ENCODE measurements around the gene DYNLRB1.
"Not testable (repeated sequence)": the region's sequence is repeated elsewhere in the genome, so short reads cannot be mapped to it uniquely, and the experiment has no call there.

The DYNLRB1 gene

DNA sequence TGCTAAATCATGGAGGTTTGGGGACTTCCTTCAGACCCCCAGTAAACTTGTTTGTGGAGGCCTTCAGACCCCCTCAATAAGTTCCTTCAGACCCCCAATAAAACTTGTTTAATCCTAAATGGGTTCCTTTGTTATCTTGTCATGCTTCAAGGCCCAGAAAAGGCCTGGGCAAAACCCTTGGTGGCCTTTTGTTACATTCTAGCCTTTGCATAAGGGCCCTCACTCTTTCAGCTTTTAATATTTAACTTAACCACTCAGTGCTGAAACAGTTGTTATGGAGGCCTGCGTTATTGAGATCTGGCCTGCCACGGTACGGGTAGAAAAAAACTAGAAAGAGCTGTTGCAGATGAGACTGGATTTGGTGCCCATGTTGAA, 4.3 kb upstream of the DYNLRB1 start:
- DNase-seq (ENCODE audit: low read depth, low spot score) = no peak
- no peaks in the 10 kb centered on the region; the same call in 1 of the 2 replicates for H3K4me1 ChIP-seq (ENCODE audit: control insufficient read depth, insufficient read depth, low read length)
- no CpG with 5 or more reads among the region's 3 CpGs for WGBS (ENCODE audit: insufficient coverage, insufficient read length)
- H3K9me3 ChIP-seq (ENCODE audit: control insufficient read depth, insufficient read depth, low read length) = no peaks in the 10 kb centered on the region
- no peak overlapping the region for H3K4me3 ChIP-seq (ENCODE audit: low read length)
- H3K27ac ChIP-seq (ENCODE audit: low read length) = no peak overlapping the region
- no peaks in the 10 kb centered on the region for H3K36me3 ChIP-seq (ENCODE audit: control insufficient read depth, insufficient read depth, low read length)
- no peaks in the 10 kb centered on the region for H3K27me3 ChIP-seq (ENCODE audit: control insufficient read depth, insufficient read depth, low read length)

GRCh38 chr20:34512266-34512954, 3.8 kb upstream of the DYNLRB1 start:
- Histone ChIP-seq H3K4me3 (ENCODE audit: low read length) (no peak overlapping the region), H3K9me3 (ENCODE audit: control insufficient read depth, insufficient read depth, low read length) (no peaks in the 10 kb centered on the region), H3K27me3 (ENCODE audit: control insufficient read depth, insufficient read depth, low read length) (no peaks in the 10 kb centered on the region), H3K4me1 (ENCODE audit: control insufficient read depth, insufficient read depth, low read length) (no peaks in the 10 kb centered on the region; the same call in 1 of the 2 replicates), H3K27ac (ENCODE audit: low read length) (no peak overlapping the region), H3K36me3 (ENCODE audit: control insufficient read depth, insufficient read depth, low read length) (no peaks in the 10 kb centered on the region)
- no peak for DNase-seq (ENCODE audit: low read depth, low spot score)
- no CpG with 5 or more reads among the region's 4 CpGs for WGBS (ENCODE audit: insufficient coverage, insufficient read length)

DNA sequence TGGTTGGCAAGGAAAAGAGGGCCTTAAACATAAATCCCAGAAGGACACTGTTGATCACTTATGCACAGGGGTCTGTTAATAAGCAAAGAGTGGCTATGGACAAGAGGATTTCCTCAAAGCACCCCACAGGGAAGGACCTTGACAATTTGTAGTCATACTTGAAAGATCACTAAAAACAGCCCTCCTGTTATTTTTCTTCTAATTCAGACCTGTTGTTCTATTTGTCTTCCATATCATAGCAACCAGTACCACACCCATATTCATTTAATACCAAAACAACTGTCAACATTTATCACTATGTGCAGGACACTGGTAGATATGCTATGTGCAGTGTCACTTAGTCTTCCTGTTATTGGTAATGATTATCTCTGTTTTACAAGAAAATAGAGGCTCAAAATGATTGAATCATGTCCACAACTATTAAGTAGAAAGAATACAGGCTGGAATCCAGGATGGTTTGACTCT, 3.2 kb upstream of the DYNLRB1 start:
- Histone ChIP-seq H3K27me3 (ENCODE audit: control insufficient read depth, insufficient read depth, low read length) (no peaks in the 10 kb centered on the region), H3K27ac (ENCODE audit: low read length) (no peak overlapping the region), H3K9me3 (ENCODE audit: control insufficient read depth, insufficient read depth, low read length) (no peaks in the 10 kb centered on the region), H3K36me3 (ENCODE audit: control insufficient read depth, insufficient read depth, low read length) (no peaks in the 10 kb centered on the region), H3K4me1 (ENCODE audit: control insufficient read depth, insufficient read depth, low read length) (no peaks in the 10 kb centered on the region; the same call in 1 of the 2 replicates), H3K4me3 (ENCODE audit: low read length) (no peak overlapping the region)
- no peak for DNase-seq (ENCODE audit: low read depth, low spot score)

DNA sequence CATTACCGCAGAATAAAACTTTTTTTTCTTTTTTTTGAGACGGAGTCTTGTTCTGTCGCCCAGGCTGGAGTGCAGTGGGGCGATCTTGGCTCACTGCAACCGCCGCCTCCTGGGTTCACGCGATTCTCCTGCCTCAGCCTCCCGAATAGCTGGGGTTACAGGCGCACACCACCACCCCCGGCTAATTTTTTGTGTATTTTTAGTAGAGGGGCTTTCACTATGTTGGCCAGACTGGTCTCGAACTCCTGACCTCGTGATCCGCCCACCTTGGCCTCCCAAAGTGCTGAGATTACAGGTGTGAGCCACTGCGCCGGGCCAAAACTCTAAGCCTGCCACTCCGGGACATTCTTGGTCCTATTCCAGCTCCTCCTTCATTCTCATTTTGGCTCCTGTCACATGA, 2.2 kb upstream of the DYNLRB1 start:
- not testable (repeated sequence) for H3K4me3 ChIP-seq (ENCODE audit: low read length); DNase-seq (ENCODE audit: low read depth, low spot score); H3K9me3 ChIP-seq (ENCODE audit: control insufficient read depth, insufficient read depth, low read length); H3K36me3 ChIP-seq (ENCODE audit: control insufficient read depth, insufficient read depth, low read length); H3K4me1 ChIP-seq (ENCODE audit: control insufficient read depth, insufficient read depth, low read length); H3K27ac ChIP-seq (ENCODE audit: low read length); H3K27me3 ChIP-seq (ENCODE audit: control insufficient read depth, insufficient read depth, low read length)
- WGBS (ENCODE audit: insufficient coverage, insufficient read length) = no CpG with 5 or more reads among the region's 17 CpGs

- H3K4me1 ChIP-seq (ENCODE audit: control insufficient read depth, insufficient read depth, low read length) = no peaks in the 10 kb centered on the region; the same call in 1 of the 2 replicates
- WGBS (ENCODE audit: insufficient coverage, insufficient read length) = no CpG with 5 or more reads among the region's 19 CpGs
- H3K36me3 ChIP-seq (ENCODE audit: control insufficient read depth, insufficient read depth, low read length) = no peaks in the 10 kb centered on the region
- H3K4me3 ChIP-seq (ENCODE audit: low read length) = peak overlapping the region; percentile 46; the same call in 1 of the 2 replicates
- DNase-seq (ENCODE audit: low read depth, low spot score) = no peak
- H3K9me3 ChIP-seq (ENCODE audit: control insufficient read depth, insufficient read depth, low read length) = no peaks in the 10 kb centered on the region
- no peak overlapping the region for H3K27ac ChIP-seq (ENCODE audit: low read length)
- no peaks in the 10 kb centered on the region for H3K27me3 ChIP-seq (ENCODE audit: control insufficient read depth, insufficient read depth, low read length)
Observed at GRCh38 chr20:34514897-34515483, 1.2 kb upstream of the DYNLRB1 start.

DNA sequence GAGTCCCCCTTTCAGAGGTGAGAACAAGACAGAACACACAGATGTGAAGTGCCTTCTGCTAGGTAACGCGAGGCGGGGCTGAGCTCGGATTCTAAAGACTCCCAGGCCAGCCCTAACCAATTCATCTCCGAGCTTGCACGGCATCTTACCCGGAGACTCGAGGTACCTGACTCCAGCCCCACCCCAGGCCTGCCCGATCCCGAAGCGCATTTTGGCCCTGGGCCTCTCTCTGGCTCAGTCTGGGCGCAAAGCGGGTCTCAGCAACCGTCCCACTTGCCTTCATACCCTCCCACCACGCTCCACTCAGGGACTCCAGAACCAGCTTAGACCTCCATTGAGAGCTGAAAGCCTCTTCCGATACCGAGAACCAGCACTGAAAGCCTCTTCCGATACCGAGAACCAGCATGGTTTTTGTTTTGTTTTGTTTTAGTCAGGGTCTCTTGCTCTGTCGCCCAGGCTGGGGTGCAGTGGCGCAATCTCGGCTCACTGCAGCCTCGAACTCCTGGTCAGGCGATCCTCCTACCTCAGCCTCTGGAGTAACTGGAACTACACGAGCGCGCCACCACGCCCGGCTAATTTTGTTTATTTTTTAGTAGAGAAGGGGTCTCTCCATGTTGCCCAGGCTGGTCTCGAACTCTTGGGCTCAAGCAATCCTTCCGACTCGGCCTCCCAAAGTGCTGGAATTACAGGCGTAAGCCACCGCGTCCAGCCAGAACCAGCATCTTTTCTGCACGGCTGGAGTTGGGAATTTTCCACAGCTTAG, 557 bp upstream of the DYNLRB1 start:
- no peak overlapping the region for H3K27ac ChIP-seq (ENCODE audit: low read length)
- peak; percentile 70 for DNase-seq (ENCODE audit: low read depth, low spot score)
- no peaks in the 10 kb centered on the region for H3K9me3 ChIP-seq (ENCODE audit: control insufficient read depth, insufficient read depth, low read length)
- no peaks in the 10 kb centered on the region; the same call in 1 of the 2 replicates for H3K4me1 ChIP-seq (ENCODE audit: control insufficient read depth, insufficient read depth, low read length)
- no CpG with 5 or more reads among the region's 36 CpGs for WGBS (ENCODE audit: insufficient coverage, insufficient read length)
- H3K36me3 ChIP-seq (ENCODE audit: control insufficient read depth, insufficient read depth, low read length) = no peaks in the 10 kb centered on the region
- peak overlapping the region; percentile 46; the same call in 1 of the 2 replicates for H3K4me3 ChIP-seq (ENCODE audit: low read length)
- H3K27me3 ChIP-seq (ENCODE audit: control insufficient read depth, insufficient read depth, low read length) = no peaks in the 10 kb centered on the region

DNA sequence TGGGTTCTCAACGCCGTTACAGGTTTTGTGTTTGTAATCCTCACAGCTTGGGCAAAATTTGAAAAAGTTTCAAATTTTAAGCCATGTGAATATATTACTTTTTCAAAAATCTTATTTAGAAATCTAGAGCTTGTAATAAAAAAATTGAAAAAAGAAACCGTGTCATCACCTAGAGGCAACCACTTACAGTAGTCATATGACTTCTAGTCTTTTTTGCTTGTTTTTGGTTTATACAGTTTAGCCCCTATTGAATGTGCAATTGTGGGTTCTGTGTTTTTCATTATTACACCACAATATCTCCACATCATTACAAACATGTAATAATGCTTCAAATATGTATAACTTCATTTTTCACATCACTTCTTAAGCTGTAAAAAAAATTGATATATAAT, 888 bp downstream of the DYNLRB1 start:
- Histone ChIP-seq H3K36me3 (ENCODE audit: control insufficient read depth, insufficient read depth, low read length) (no peaks in the 10 kb centered on the region), H3K4me3 (ENCODE audit: low read length) (peak overlapping the region; percentile 46; the same call in 1 of the 2 replicates), H3K27ac (ENCODE audit: low read length) (no peak overlapping the region), H3K9me3 (ENCODE audit: control insufficient read depth, insufficient read depth, low read length) (no peaks in the 10 kb centered on the region), H3K4me1 (ENCODE audit: control insufficient read depth, insufficient read depth, low read length) (no peaks in the 10 kb centered on the region; the same call in 1 of the 2 replicates), H3K27me3 (ENCODE audit: control insufficient read depth, insufficient read depth, low read length) (no peaks in the 10 kb centered on the region)
- DNase-seq (ENCODE audit: low read depth, low spot score) = no peak
- WGBS (ENCODE audit: insufficient coverage, insufficient read length) = no CpG with 5 or more reads among the region's 3 CpGs

DNA sequence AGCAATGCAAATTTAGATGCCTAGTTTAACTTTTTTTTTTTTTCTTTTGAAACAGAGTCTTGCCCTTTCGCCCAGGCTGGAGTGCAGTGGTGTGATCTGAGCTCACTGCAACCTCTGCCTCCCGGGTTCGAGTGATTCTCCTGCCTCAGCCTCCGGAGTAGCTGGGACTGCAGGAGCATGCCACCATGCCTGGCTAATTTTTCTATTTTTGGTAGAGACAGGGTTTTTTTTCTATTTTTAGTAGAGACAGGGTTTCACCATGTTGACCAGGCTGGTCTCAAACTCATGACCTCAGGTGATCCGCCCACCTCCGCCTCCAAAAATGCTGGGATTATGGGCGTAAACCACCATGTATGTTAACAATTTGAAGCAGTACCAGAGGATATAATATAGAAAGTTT, 2.6 kb downstream of the DYNLRB1 start:
- not testable (repeated sequence) for DNase-seq (ENCODE audit: low read depth, low spot score)
- no CpG with 5 or more reads among the region's 7 CpGs for WGBS (ENCODE audit: insufficient coverage, insufficient read length)

GRCh38 chr20:34519841-34520240, 3.6 kb downstream of the DYNLRB1 start:
- not testable (repeated sequence) for H3K9me3 ChIP-seq (ENCODE audit: control insufficient read depth, insufficient read depth, low read length); H3K4me3 ChIP-seq (ENCODE audit: low read length); H3K4me1 ChIP-seq (ENCODE audit: control insufficient read depth, insufficient read depth, low read length); DNase-seq (ENCODE audit: low read depth, low spot score); H3K27ac ChIP-seq (ENCODE audit: low read length); H3K36me3 ChIP-seq (ENCODE audit: control insufficient read depth, insufficient read depth, low read length); H3K27me3 ChIP-seq (ENCODE audit: control insufficient read depth, insufficient read depth, low read length)
- WGBS (ENCODE audit: insufficient coverage, insufficient read length) = 100% methylated on average over 1 of the region's 10 CpGs

More for the DNA sequence above, 2.6 kb downstream of the DYNLRB1 start:
- H3K4me1 ChIP-seq (ENCODE audit: control insufficient read depth, insufficient read depth, low read length); H3K4me3 ChIP-seq (ENCODE audit: low read length); H3K27me3 ChIP-seq (ENCODE audit: control insufficient read depth, insufficient read depth, low read length); H3K36me3 ChIP-seq (ENCODE audit: control insufficient read depth, insufficient read depth, low read length); H3K27ac ChIP-seq (ENCODE audit: low read length); H3K9me3 ChIP-seq (ENCODE audit: control insufficient read depth, insufficient read depth, low read length): not testable (repeated sequence)

DNA sequence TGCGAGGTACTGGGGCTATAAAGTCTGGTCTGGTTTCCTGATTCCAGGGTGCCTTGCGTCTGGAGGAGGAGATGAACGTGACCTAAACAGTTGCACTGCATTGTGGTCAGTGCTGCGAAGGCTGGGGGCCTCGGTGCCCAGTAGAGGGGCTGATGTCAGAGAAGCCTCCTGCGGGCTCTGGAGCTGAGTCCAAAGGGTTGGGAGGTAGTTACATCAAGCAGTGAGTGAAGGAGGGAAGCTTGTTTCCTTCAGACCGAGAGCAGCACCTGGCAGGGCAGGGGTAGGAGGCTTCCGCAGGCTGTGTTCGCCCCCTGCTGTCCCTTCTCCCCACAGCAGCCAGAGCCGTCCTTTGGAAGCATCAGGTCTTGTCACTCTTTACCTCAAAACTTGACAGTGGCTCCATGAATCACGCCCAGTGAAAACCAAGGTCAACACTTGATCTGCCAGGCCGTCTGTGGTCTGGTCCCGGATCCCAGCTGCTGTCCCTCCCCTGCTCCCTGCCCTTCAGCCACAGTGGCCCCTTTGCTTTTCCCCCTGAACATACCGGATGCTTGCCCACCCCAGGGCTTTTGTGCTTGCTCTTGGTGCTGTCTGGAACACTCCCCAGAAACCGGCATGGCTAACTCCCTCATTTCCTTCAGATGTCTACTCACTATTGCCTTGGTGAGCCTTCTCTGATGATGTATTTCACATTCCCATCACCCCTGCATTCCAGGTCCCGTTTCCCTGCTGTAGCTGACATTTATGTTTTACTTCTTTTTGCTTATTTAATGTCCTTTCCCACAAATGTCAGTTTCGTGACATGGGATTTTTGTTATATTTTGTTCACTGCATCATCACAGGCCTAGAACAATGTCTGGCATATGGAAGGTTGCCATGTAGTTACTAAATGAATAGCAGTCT, 7.0 kb downstream of the DYNLRB1 start:
- Histone ChIP-seq H3K27ac (ENCODE audit: low read length) (no peak overlapping the region), H3K36me3 (ENCODE audit: control insufficient read depth, insufficient read depth, low read length) (peaks cover 2% of the 10 kb centered on the region; the same call in 1 of the 2 replicates)

More for the DNA sequence above, 7.0 kb downstream of the DYNLRB1 start:
- Histone ChIP-seq H3K4me1 (ENCODE audit: control insufficient read depth, insufficient read depth, low read length) (no peaks in the 10 kb centered on the region), H3K4me3 (ENCODE audit: low read length) (no peak overlapping the region), H3K9me3 (ENCODE audit: control insufficient read depth, insufficient read depth, low read length) (no peaks in the 10 kb centered on the region), H3K27me3 (ENCODE audit: control insufficient read depth, insufficient read depth, low read length) (no peaks in the 10 kb centered on the region)
- no CpG with 5 or more reads among the region's 17 CpGs for WGBS (ENCODE audit: insufficient coverage, insufficient read length)
- DNase-seq (ENCODE audit: low read depth, low spot score) = no peak
